Brain pericyte (primary cell): ENCODE results near the gene MAP3K10.
"Not testable (repeated sequence)": the region's sequence is repeated elsewhere in the genome, so short reads cannot be mapped to it uniquely, and the experiment has no call there.

Experiments
- DNase-seq: peaks from one replicate; pipeline ENCODE4 v3.0.0-alpha.2; 2012; ENCODE audit warnings: low read depth, low spot score

The MAP3K10 gene

GRCh38 chr19:40190891-40191835 lies at the start of gene MAP3K10:
Gene MAP3K10, plus strand, starts transcription at chr19:40191426. Its CDS starts 606 bp downstream, at chr19:40192032.
- DNase-seq = no peak

GRCh38 chr19:40141551-40141950 lies 49.7 kb upstream of the MAP3K10 start:
- no peak for DNase-seq

GRCh38 chr19:40143612-40144011 lies 47.6 kb upstream of the MAP3K10 start:
- no peak for DNase-seq

- DNase-seq = no peak
Observed at GRCh38 chr19:40144151-40144550, 47.1 kb upstream of the MAP3K10 start.

- no peak for DNase-seq
Observed at GRCh38 chr19:40144947-40145748, 46.1 kb upstream of the MAP3K10 start.

- not testable (repeated sequence) for DNase-seq
Observed at GRCh38 chr19:40145749-40146029, 45.5 kb upstream of the MAP3K10 start.

- DNase-seq = no peak
Observed at GRCh38 chr19:40147338-40147692, 43.9 kb upstream of the MAP3K10 start.

- DNase-seq = no peak
Observed at GRCh38 chr19:40147693-40148347, 43.4 kb upstream of the MAP3K10 start.

GRCh38 chr19:40149501-40149900 lies 41.7 kb upstream of the MAP3K10 start:
- no peak for DNase-seq

- no peak for DNase-seq
Observed at GRCh38 chr19:40150170-40150569, 41.1 kb upstream of the MAP3K10 start.

GRCh38 chr19:40154121-40154680 lies 37.0 kb upstream of the MAP3K10 start:
- no peak for DNase-seq

GRCh38 chr19:40155749-40156265 lies 35.4 kb upstream of the MAP3K10 start:
- DNase-seq = no peak

GRCh38 chr19:40157059-40157458 lies 34.2 kb upstream of the MAP3K10 start:
- no peak for DNase-seq

GRCh38 chr19:40159744-40160143 lies 31.5 kb upstream of the MAP3K10 start:
- DNase-seq = no peak

GRCh38 chr19:40162104-40162503 lies 29.1 kb upstream of the MAP3K10 start:
- DNase-seq = no peak

- no peak for DNase-seq
Observed at GRCh38 chr19:40163541-40164129, 27.6 kb upstream of the MAP3K10 start.

GRCh38 chr19:40165362-40165937 lies 25.8 kb upstream of the MAP3K10 start:
- DNase-seq = no peak

GRCh38 chr19:40169482-40170302 lies 21.5 kb upstream of the MAP3K10 start:
- DNase-seq = not testable (repeated sequence)

- not testable (repeated sequence) for DNase-seq
Observed at GRCh38 chr19:40170303-40170989, 20.8 kb upstream of the MAP3K10 start.
